ENCODE data around the gene VPS37B. TPM values are rescaled to one million over a fixed set of nuclear protein-coding genes. Genes with fewer than 3 reads are reported as not detected.
A peak's percentile ranks its signal among the peaks of the same experiment; 100 is the strongest.

Gene VPS37B
- total RNA-seq, 1 donor from 2014 or later = 22.9 TPM

- Mint-ChIP-seq H3K4me3 (ENCODE audit: low read depth) (no peak overlapping the region), H3K36me3 (ENCODE audit: insufficient read depth) (peaks cover 1% of the 10 kb centered on the region), H3K9me3 (ENCODE audit: low read depth) (no peaks in the 10 kb centered on the region), H3K4me1 (ENCODE audit: low read depth) (no peaks in the 10 kb centered on the region), H3K27ac (no peak overlapping the region), H3K27me3 (no peaks in the 10 kb centered on the region)
- DNase-seq (ENCODE audit: low spot score, unreplicated experiment) = no peak
- TF ChIP-seq CTCF (IDR thresholded peaks at IDR 0.05; ENCODE audit: unreplicated experiment) = no peak
These were observed 34.9 kb downstream of the VPS37B start for GRCh38 chr12:122860854-122861586.

GRCh38 chr12:122860040-122860853 lies 35.7 kb downstream of the VPS37B start:
- TF ChIP-seq CTCF (IDR thresholded peaks at IDR 0.05; ENCODE audit: unreplicated experiment) = peak; percentile 82
- Mint-ChIP-seq H3K4me1 (ENCODE audit: low read depth) (no peaks in the 10 kb centered on the region), H3K9me3 (ENCODE audit: low read depth) (no peaks in the 10 kb centered on the region), H3K36me3 (ENCODE audit: insufficient read depth) (peaks cover 1% of the 10 kb centered on the region), H3K27me3 (no peaks in the 10 kb centered on the region), H3K4me3 (ENCODE audit: low read depth) (no peak overlapping the region), H3K27ac (no peak overlapping the region)
- DNase-seq (ENCODE audit: low spot score, unreplicated experiment) = peak; percentile 77

- H3K27ac Mint-ChIP-seq = no peak overlapping the region
- H3K4me3 Mint-ChIP-seq (ENCODE audit: low read depth) = no peak overlapping the region
- no peak for TF ChIP-seq CTCF (IDR thresholded peaks at IDR 0.05; ENCODE audit: unreplicated experiment)
These were observed 36.5 kb downstream of the VPS37B start for GRCh38 chr12:122859303-122860039.

GRCh38 chr12:122858591-122859302 lies 37.2 kb downstream of the VPS37B start:
- Mint-ChIP-seq H3K4me3 (ENCODE audit: low read depth) (no peak overlapping the region), H3K9me3 (ENCODE audit: low read depth) (no peaks in the 10 kb centered on the region), H3K27ac (no peak overlapping the region), H3K36me3 (ENCODE audit: insufficient read depth) (no peaks in the 10 kb centered on the region), H3K27me3 (no peaks in the 10 kb centered on the region), H3K4me1 (ENCODE audit: low read depth) (no peaks in the 10 kb centered on the region)
- DNase-seq (ENCODE audit: low spot score, unreplicated experiment) = no peak
- no peak for TF ChIP-seq CTCF (IDR thresholded peaks at IDR 0.05; ENCODE audit: unreplicated experiment)

More at GRCh38 chr12:122859303-122860039, 36.5 kb downstream of the VPS37B start:
- Mint-ChIP-seq H3K36me3 (ENCODE audit: insufficient read depth) (peaks cover 1% of the 10 kb centered on the region), H3K27me3 (no peaks in the 10 kb centered on the region), H3K9me3 (ENCODE audit: low read depth) (no peaks in the 10 kb centered on the region), H3K4me1 (ENCODE audit: low read depth) (no peaks in the 10 kb centered on the region)
- DNase-seq (ENCODE audit: low spot score, unreplicated experiment) = no peak

Measured in progenitor cell of endocrine pancreas (in vitro differentiated cells).